ENCODE results near the gene NRP2.

GRCh38 chr2:205728366-205728765, 46.1 kb downstream of the NRP2 start:
- TF ChIP-seq, protein P1, sequence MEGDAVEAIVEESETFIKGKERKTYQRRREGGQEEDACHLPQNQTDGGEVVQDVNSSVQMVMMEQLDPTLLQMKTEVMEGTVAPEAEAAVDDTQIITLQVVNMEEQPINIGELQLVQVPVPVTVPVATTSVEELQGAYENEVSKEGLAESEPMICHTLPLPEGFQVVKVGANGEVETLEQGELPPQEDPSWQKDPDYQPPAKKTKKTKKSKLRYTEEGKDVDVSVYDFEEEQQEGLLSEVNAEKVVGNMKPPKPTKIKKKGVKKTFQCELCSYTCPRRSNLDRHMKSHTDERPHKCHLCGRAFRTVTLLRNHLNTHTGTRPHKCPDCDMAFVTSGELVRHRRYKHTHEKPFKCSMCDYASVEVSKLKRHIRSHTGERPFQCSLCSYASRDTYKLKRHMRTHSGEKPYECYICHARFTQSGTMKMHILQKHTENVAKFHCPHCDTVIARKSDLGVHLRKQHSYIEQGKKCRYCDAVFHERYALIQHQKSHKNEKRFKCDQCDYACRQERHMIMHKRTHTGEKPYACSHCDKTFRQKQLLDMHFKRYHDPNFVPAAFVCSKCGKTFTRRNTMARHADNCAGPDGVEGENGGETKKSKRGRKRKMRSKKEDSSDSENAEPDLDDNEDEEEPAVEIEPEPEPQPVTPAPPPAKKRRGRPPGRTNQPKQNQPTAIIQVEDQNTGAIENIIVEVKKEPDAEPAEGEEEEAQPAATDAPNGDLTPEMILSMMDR (IDR thresholded peaks at IDR 0.05) = no peak
- no peak for TF ChIP-seq EZH2 (IDR thresholded peaks at IDR 0.05)
- no peak for TF ChIP-seq EZH2phosphoT487 (IDR thresholded peaks at IDR 0.05)
